Kidney glomerular epithelial cell (primary cell): ENCODE results near the gene KLHL30.

Experiments
- DNase-seq: peaks from one replicate; lab custom pipeline; 2025; lab: John Stamatoyannopoulos, UW

Gene KLHL30

GRCh38 chr2:238187618-238188548 is 49.4 kb downstream of the KLHL30 start:
- DNase-seq: peak; percentile 9

- no peak for DNase-seq
Observed at GRCh38 chr2:238190445-238190844, 52.0 kb downstream of the KLHL30 start.
